HepG2 (cell line): Measurements from ENCODE around the gene SLC35F3. TPM values are rescaled to one million over a fixed set of nuclear protein-coding genes. Genes with fewer than 3 reads are reported as not detected.

Source experiments
- ATAC-seq: fragments of 200-7000 bp; cut with Tn5 transposase; 3 replicates; pipeline ENCODE4 v1.9.1; 2020; ENCODE audit warnings: mild to moderate bottlenecking, moderate library complexity
- BruUV-seq: library from RNA; stranded (reverse); fragments of 400-500 nt; replicated peaks from 2 replicates; lab custom pipeline; 2021; lab: Mats Ljungman, UMichigan
- CTCF ChIA-PET: fragments of 300-600 bp; formaldehyde crosslinking; extraction: SDS; loops from one replicate; lab custom pipeline; 2021; ENCODE audit warnings: low total read pairs, inconsistent platforms, low intra/inter-chr PET ratio; lab: Yijun Ruan, JAX
- POLR2A ChIA-PET: fragments of 350-600 bp; sonication (Branson Sonifier 250); formaldehyde crosslinking; loops from one replicate; lab custom pipeline; 2020; ENCODE audit warnings: antibody characterized with exemption, inconsistent platforms; lab: Yijun Ruan, JAX
- DNase-seq: peaks from one replicate; pipeline ENCODE4 v3.0.0-alpha.2; 2015; ENCODE audit warnings: low spot score
- FAIRE-seq: peaks from 3 replicates; lab custom pipeline; 2011; peaks lifted over from hg19 to GRCh38; lab: Jason Lieb, UNC
- H2AFZ ChIP-seq: one replicate; pipeline ENCODE4 v1.6.1; 2011; ENCODE audit warnings: low read length, inconsistent platforms
- H3K27ac ChIP-seq: fragments of 300-600 bp; 3 replicates; pipeline ENCODE4 v1.8.0; 2011; ENCODE audit warnings: mixed run types, mild to moderate bottlenecking, mixed read lengths, low read length, inconsistent platforms; ENCODE audit not compliant: insufficient read depth; ENCODE audit errors: extremely low read length
- H3K27me3 ChIP-seq, 2 experiments: fragments of 200-600 bp in 1 of 2; 2 replicates in 1 of 2; 3 replicates in 1 of 2; pipeline versions ENCODE4 v1.6.0 to v1.8.0; 2011; ENCODE audit warnings: low read length in 2 of 2, mild to moderate bottlenecking in 2 of 2, moderate library complexity in 2 of 2, inconsistent platforms in 1 of 2; ENCODE audit not compliant: insufficient read depth in 2 of 2, control insufficient read depth in 1 of 2
- H3K36me3 ChIP-seq, 2 experiments: fragments of 200-600 bp in 1 of 2; replicated peaks in 1 of 2; 2 replicates in 1 of 2; 3 replicates in 1 of 2; pipeline versions ENCODE4 v1.5.1 to v1.8.0; 2011; ENCODE audit warnings: low read length in 2 of 2, inconsistent platforms in 1 of 2; ENCODE audit not compliant: insufficient read depth in 2 of 2, control insufficient read depth in 1 of 2
- H3K4me1 ChIP-seq: 2 replicates; pipeline ENCODE4 v1.5.1; 2012; ENCODE audit warnings: low read length, inconsistent platforms; ENCODE audit not compliant: insufficient read depth
- H3K4me2 ChIP-seq: 2 replicates; pipeline ENCODE4 v1.6.0; 2011; ENCODE audit warnings: low read depth, low read length, inconsistent platforms
- H3K4me3 ChIP-seq, 3 experiments: fragments of 200-600 bp in 1 of 3; sonication (generic), shearing (Covaris generic) in 1 of 3; replicated peaks in 1 of 3; 2 replicates each; pipeline ENCODE4 v1.5.1; 2011 to 2016; ENCODE audit warnings: low read length in 3 of 3, inconsistent platforms in 2 of 3, low read depth in 2 of 3, mild to moderate bottlenecking in 2 of 3, control low read depth in 1 of 3, mixed read lengths in 1 of 3; ENCODE audit not compliant: insufficient read depth in 1 of 3
- H3K79me2 ChIP-seq: one replicate; pipeline ENCODE4 v1.6.1; 2011; ENCODE audit warnings: low read length, inconsistent platforms; ENCODE audit not compliant: insufficient read depth
- H3K9ac ChIP-seq: 2 replicates; pipeline ENCODE4 v1.6.0; 2011; ENCODE audit warnings: mild to moderate bottlenecking, low read depth, low read length, inconsistent platforms; ENCODE audit not compliant: insufficient read depth
- H3K9me3 ChIP-seq: 2 replicates; pipeline ENCODE4 v1.5.1; 2012; ENCODE audit warnings: mild to moderate bottlenecking, low read length
- H4K20me1 ChIP-seq: 2 replicates; pipeline ENCODE4 v1.6.0; 2011; ENCODE audit warnings: inconsistent platforms, mild to moderate bottlenecking, low read length, moderate library complexity; ENCODE audit not compliant: insufficient read depth
- ATF7-NPFF ChIP-seq: sonication (generic); formaldehyde crosslinking; IDR thresholded peaks from 2 replicates; pipeline ENCODE4 v1.8.1; 2023; ENCODE audit warnings: mild to moderate bottlenecking, low read depth, missing genetic modification reagents, moderate library complexity
- BCL6 ChIP-seq: IDR thresholded peaks from 2 replicates; pipeline ENCODE4 v1.6.1; 2016; ENCODE audit warnings: missing genetic modification reagents, missing compliant biosample characterization
- IKZF4 ChIP-seq: sonication (generic); formaldehyde crosslinking; IDR thresholded peaks from 2 replicates; pipeline ENCODE4 v1.5.1; 2020; ENCODE audit warnings: borderline replicate concordance, mild to moderate bottlenecking, low read depth, missing genetic modification reagents; ENCODE audit errors: not compliant biosample characterization
- NR3C1 ChIP-seq: sonication (generic); formaldehyde crosslinking; IDR thresholded peaks from 2 replicates; pipeline ENCODE4 v1.4.0; 2020; ENCODE audit warnings: missing genetic modification reagents
- POLR2G ChIP-seq: fragments of 200-400 bp; formaldehyde crosslinking; IDR thresholded peaks from 2 replicates; pipeline ENCODE4 v1.6.1; 2018; ENCODE audit warnings: mild to moderate bottlenecking, low read depth, low read length, moderate library complexity
- SNAI1 ChIP-seq: sonication (generic); formaldehyde crosslinking; IDR thresholded peaks from 2 replicates; pipeline ENCODE4 v1.5.0; 2020; ENCODE audit warnings: mild to moderate bottlenecking, missing genetic modification reagents, borderline replicate concordance
- ZNF143 ChIP-seq: sonication (generic); formaldehyde crosslinking; IDR thresholded peaks from 2 replicates; pipeline ENCODE4 v1.4.0; 2020; ENCODE audit warnings: missing genetic modification reagents
- ZNF260 ChIP-seq: sonication (generic); formaldehyde crosslinking; IDR thresholded peaks from 2 replicates; pipeline ENCODE4 v1.4.0; 2020; ENCODE audit warnings: missing genetic modification reagents, low read depth, mild to moderate bottlenecking, borderline replicate concordance
- ZNF44 ChIP-seq: sonication (generic); formaldehyde crosslinking; IDR thresholded peaks from 2 replicates; pipeline ENCODE4 v1.5.1; 2020; ENCODE audit warnings: mild to moderate bottlenecking, missing genetic modification reagents
- ZNF570 ChIP-seq: sonication (generic); formaldehyde crosslinking; IDR thresholded peaks from 2 replicates; pipeline ENCODE4 v1.4.0; 2020; ENCODE audit warnings: mild to moderate bottlenecking, missing genetic modification reagents, borderline replicate concordance
- ZNF816 ChIP-seq: sonication (generic); formaldehyde crosslinking; IDR thresholded peaks from 2 replicates; pipeline ENCODE4 v1.8.0; 2022; ENCODE audit warnings: missing genetic modification reagents, mild to moderate bottlenecking, borderline replicate concordance
- WGBS: methylation state at CpG from one replicate; pipeline ENCODE4 v1.1.6; 2017; ENCODE audit warnings: low lambda C conversion rate; 5-methylcytosine and 5-hydroxymethylcytosine counted together
- in situ Hi-C: cut with HindIII; loops from 2 replicates; pipeline ENCODE4 v1.10.0; 2017; ENCODE audit warnings: low pct_unique_long_range_greater_than_20kb; ENCODE audit not compliant: extremely low pct_ligation_motif_present
- intact Hi-C: fragments of 100-400 bp; cut with micrococcal nuclease; formaldehyde crosslinking; loops from one replicate; pipeline ENCODE4 v1.10.0; 2022; ENCODE audit not compliant: unreplicated experiment
- polyA plus RNA-seq, 8 experiments: library from polyadenylated mRNA; depleted of rRNA in 3 of 8; stranded (reverse) in 7 of 8; unstranded in 1 of 8; fragments of >200 nt; fragmentation: Illumina TruSeq in 4 of 8; extraction: Trizol in 4 of 8; gene quantifications; 2 replicates each; pipeline versions ENCODE4 v1.2.1 to v1.2.3, GENCODE V29; 2011 to 2016; ENCODE audit warnings: low read depth in 4 of 8, missing spikeins in 1 of 8, mixed read lengths in 1 of 8; ENCODE audit not compliant: insufficient read depth in 1 of 8
- total RNA-seq, 5 experiments: library from RNA; depleted of rRNA; stranded (reverse); fragments of >200 nt; fragmentation: Illumina TruSeq; extraction: Trizol; gene quantifications; 2 replicates each; pipeline ENCODE4 v1.2.3, GENCODE V29; 2016; ENCODE audit warnings: low read depth in 1 of 5

The SLC35F3 gene
- total and polyA plus RNA-seq, 2 of the 13 experiments (the other 11 are each of a cell fraction or from before 2014, with no cell fraction given), result not detected

- FAIRE-seq, result no peak
- WGBS, result 44% methylated on average over 1 of the region's 1 CpG
These were observed 189.7 kb downstream of the SLC35F3 start for GRCh38 chr1:234094172-234094571.

GRCh38 chr1:234096161-234096770 lies 191.8 kb downstream of the SLC35F3 start:
- DNase-seq (no peak), FAIRE-seq (no peak), ATAC-seq (no peak)
- no TSS peak for BruUV-seq
- ChIA-PET POLR2A (no interaction called here), CTCF (no interaction called here)
- WGBS, result under 1% methylated on average over 7 of the region's 7 CpGs
- H3K27me3 ChIP-seq, result no peaks in the 10 kb centered on the region; a peak in 1 of 5 replicates
- H2AFZ ChIP-seq, result no peak overlapping the region
- TF ChIP-seq ZNF260 (CRISPR knock-in tag), result no peak
- TF ChIP-seq ATF7-NPFF (CRISPR knock-in tag), result no peak
- no peak for TF ChIP-seq IKZF4 (CRISPR knock-in tag)
- H4K20me1 ChIP-seq, result no peaks in the 10 kb centered on the region
- in situ Hi-C loops (no loop called here), intact Hi-C loops (no loop called here)
- no peak overlapping the region for H3K4me3 ChIP-seq
- no peak overlapping the region for H3K9ac ChIP-seq
- no peaks in the 10 kb centered on the region for H3K36me3 ChIP-seq
- no peak overlapping the region for H3K27ac ChIP-seq
- H3K4me2 ChIP-seq, result no peak overlapping the region
- no peaks in the 10 kb centered on the region for H3K9me3 ChIP-seq
- no peaks in the 10 kb centered on the region for H3K79me2 ChIP-seq
- no peaks in the 10 kb centered on the region for H3K4me1 ChIP-seq

More at GRCh38 chr1:234094172-234094571, 189.7 kb downstream of the SLC35F3 start:
- no peaks in the 10 kb centered on the region for H3K9me3 ChIP-seq
- no peak for ATAC-seq
- POLR2A ChIA-PET, result no interaction called here
- H3K9ac ChIP-seq, result no peak overlapping the region
- in situ Hi-C loops, result no loop called here
- no peaks in the 10 kb centered on the region for H3K4me1 ChIP-seq
- H3K79me2 ChIP-seq, result no peaks in the 10 kb centered on the region
- BruUV-seq, result no TSS peak
- H2AFZ ChIP-seq, result no peak overlapping the region
- H3K36me3 ChIP-seq, result no peaks in the 10 kb centered on the region
- no peak for DNase-seq
- H4K20me1 ChIP-seq, result no peaks in the 10 kb centered on the region
- no peak overlapping the region for H3K27ac ChIP-seq
- TF ChIP-seq SNAI1 (CRISPR knock-in tag), result no peak
- no peak for TF ChIP-seq ZNF570
- no peak for TF ChIP-seq ZNF816 (CRISPR knock-in tag)
- TF ChIP-seq BCL6 (CRISPR knock-in tag), result no peak
- TF ChIP-seq POLR2G, result no peak
- TF ChIP-seq ZNF44 (CRISPR knock-in tag), result no peak
- no peak for TF ChIP-seq NR3C1 (CRISPR knock-in tag)
- no peak for TF ChIP-seq ZNF143
- TF ChIP-seq, all 625 proteins: peak for 0
- Histone ChIP-seq H3K4me3 (no peak overlapping the region), H3K4me2 (no peak overlapping the region), H3K27me3 (no peaks in the 10 kb centered on the region; a peak in 1 of 5 replicates)
- CTCF ChIA-PET, result no interaction called here
- intact Hi-C loops, result no loop called here
